Trophoblast cell (in vitro differentiated cells and primary cell): ENCODE data around the gene ATF3. TPM values are rescaled to one million over a fixed set of nuclear protein-coding genes. Genes with fewer than 3 reads are reported as not detected.

Experiments
- DNase-seq, 2 donors: peaks; one replicate each; pipeline ENCODE4 v3.0.0-alpha.2; 2016
- H2AFZ ChIP-seq: 2 replicates; pipeline ENCODE4 v1.6.1; 2013; ENCODE audit warnings: low read length, moderate library complexity, mild to moderate bottlenecking; ENCODE audit not compliant: insufficient read depth, poor library complexity
- H2AK5ac ChIP-seq: 2 replicates; pipeline ENCODE4 v1.6.1; 2013; ENCODE audit warnings: mild to moderate bottlenecking, low read length
- H2BK120ac ChIP-seq: 2 replicates; pipeline ENCODE4 v1.6.1; 2013; ENCODE audit warnings: low read length, mild to moderate bottlenecking, moderate library complexity; ENCODE audit not compliant: insufficient read depth, poor library complexity
- H2BK12ac ChIP-seq: 2 replicates; pipeline ENCODE4 v1.6.1; 2013; ENCODE audit warnings: mild to moderate bottlenecking, low read length, moderate library complexity
- H2BK5ac ChIP-seq: 2 replicates; pipeline ENCODE4 v1.6.1; 2013; ENCODE audit warnings: low read length, low read depth, moderate library complexity, mild to moderate bottlenecking; ENCODE audit not compliant: poor library complexity
- H3K14ac ChIP-seq: 2 replicates; pipeline ENCODE4 v1.6.1; 2013; ENCODE audit warnings: mild to moderate bottlenecking, low read length
- H3K18ac ChIP-seq: 2 replicates; pipeline ENCODE4 v1.6.1; 2013; ENCODE audit warnings: mild to moderate bottlenecking, low read length
- H3K23ac ChIP-seq: 2 replicates; pipeline ENCODE4 v1.6.1; 2013; ENCODE audit warnings: low read length
- H3K27ac ChIP-seq: 2 replicates; pipeline ENCODE4 v1.5.1; 2013; ENCODE audit warnings: low read depth, mild to moderate bottlenecking, inconsistent platforms, low read length, moderate library complexity
- H3K27me3 ChIP-seq: 2 replicates; pipeline ENCODE4 v1.6.1; 2013; ENCODE audit warnings: inconsistent platforms, mild to moderate bottlenecking, low read length, moderate library complexity; ENCODE audit not compliant: insufficient read depth
- H3K36me3 ChIP-seq, 2 experiments: 1 replicate in 1 of 2; 2 replicates in 1 of 2; pipeline ENCODE4 v1.6.1; 2013; ENCODE audit warnings: low read length in 2 of 2, mild to moderate bottlenecking in 2 of 2, moderate library complexity in 1 of 2; ENCODE audit not compliant: insufficient read depth in 2 of 2, control insufficient read depth in 1 of 2
- H3K4ac ChIP-seq: 2 replicates; pipeline ENCODE4 v1.6.1; 2013; ENCODE audit warnings: low read depth, mild to moderate bottlenecking, low read length, moderate library complexity
- H3K4me1 ChIP-seq, 2 experiments: 1 replicate in 1 of 2; 2 replicates in 1 of 2; pipeline ENCODE4 v1.6.1; 2013; ENCODE audit warnings: low read length in 2 of 2, mild to moderate bottlenecking in 2 of 2, moderate library complexity in 1 of 2; ENCODE audit not compliant: insufficient read depth in 2 of 2, control insufficient read depth in 1 of 2
- H3K4me2 ChIP-seq: 2 replicates; pipeline ENCODE4 v1.6.1; 2013; ENCODE audit warnings: inconsistent platforms, mild to moderate bottlenecking, low read length, moderate library complexity
- H3K4me3 ChIP-seq: 2 replicates; pipeline ENCODE4 v1.5.1; 2013; ENCODE audit warnings: mild to moderate bottlenecking, low read depth, low read length, inconsistent platforms
- H3K79me1 ChIP-seq: one replicate; pipeline ENCODE4 v1.6.1; 2013; ENCODE audit warnings: low read length
- H3K79me2 ChIP-seq: 2 replicates; pipeline ENCODE4 v1.6.1; 2013; ENCODE audit warnings: low read length, mild to moderate bottlenecking; ENCODE audit not compliant: control insufficient read depth, insufficient read depth, poor library complexity
- H3K9ac ChIP-seq: 2 replicates; pipeline ENCODE4 v1.6.1; 2013; ENCODE audit warnings: mild to moderate bottlenecking, low read length
- H3K9me3 ChIP-seq: 2 replicates; pipeline ENCODE4 v1.6.1; 2013; ENCODE audit warnings: low read depth, mild to moderate bottlenecking, control low read depth, inconsistent platforms, low read length; ENCODE audit not compliant: insufficient read depth
- H4K12ac ChIP-seq: 2 replicates; pipeline ENCODE4 v1.6.1; 2013; ENCODE audit warnings: low read depth, mild to moderate bottlenecking, low read length, moderate library complexity
- H4K8ac ChIP-seq: 2 replicates; pipeline ENCODE4 v1.6.1; 2013; ENCODE audit warnings: low read depth, mild to moderate bottlenecking, low read length, moderate library complexity
- H4K91ac ChIP-seq: one replicate; pipeline ENCODE4 v1.6.1; 2013; ENCODE audit warnings: low read depth, mild to moderate bottlenecking, low read length, moderate library complexity
- WGBS: extraction: QIAGEN DNeasy Blood & Tissue Kit; methylation state at CpG from one replicate; pipeline ENCODE4 v1.1.7; 2013; ENCODE audit warnings: missing lambda C conversion rate; ENCODE audit not compliant: insufficient read length, insufficient coverage; ENCODE audit errors: extremely low coverage; 5-methylcytosine and 5-hydroxymethylcytosine counted together
- polyA plus RNA-seq: library from polyadenylated mRNA; stranded (reverse); fragments of 200-250 nt; gene quantifications from 2 replicates; pipeline ENCODE4 v1.2.3, GENCODE V29; 2013

ATF3 gene, protein sequence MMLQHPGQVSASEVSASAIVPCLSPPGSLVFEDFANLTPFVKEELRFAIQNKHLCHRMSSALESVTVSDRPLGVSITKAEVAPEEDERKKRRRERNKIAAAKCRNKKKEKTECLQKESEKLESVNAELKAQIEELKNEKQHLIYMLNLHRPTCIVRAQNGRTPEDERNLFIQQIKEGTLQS
- 120 and 125 TPM in 2 replicates for polyA plus RNA-seq

DNA sequence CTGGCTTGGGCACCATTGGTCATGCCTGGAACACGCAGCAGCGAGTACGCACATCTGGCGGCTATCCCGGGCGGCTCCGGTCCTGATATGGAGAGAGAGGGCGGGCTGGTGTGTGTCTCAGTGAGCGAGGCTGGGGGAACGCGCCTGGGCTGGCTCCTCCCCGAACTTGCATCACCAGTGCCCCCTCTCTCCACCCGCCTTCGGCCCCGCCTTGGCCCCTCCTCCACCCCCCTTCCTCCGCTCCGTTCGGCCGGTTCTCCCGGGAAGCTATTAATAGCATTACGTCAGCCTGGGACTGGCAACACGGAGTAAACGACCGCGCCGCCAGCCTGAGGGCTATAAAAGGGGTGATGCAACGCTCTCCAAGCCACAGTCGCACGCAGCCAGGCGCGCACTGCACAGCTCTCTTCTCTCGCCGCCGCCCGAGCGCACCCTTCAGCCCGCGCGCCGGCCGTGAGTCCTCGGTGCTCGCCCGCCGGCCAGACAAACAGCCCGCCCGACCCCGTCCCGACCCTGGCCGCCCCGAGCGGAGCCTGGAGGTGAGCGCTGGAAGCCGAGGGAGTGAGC, at the start of gene ATF3:
TSS of gene ATF3 (plus strand) at position 370 of the 567 bp plus-strand sequence. CDS start 6,261 bp downstream, outside the sequence.
- H2BK12ac ChIP-seq: peak within 1 kb of the TSS; percentile 99
- peak within 1 kb of the TSS; percentile 91 for H4K12ac ChIP-seq
- peak within 1 kb of the TSS; percentile 93 for H4K8ac ChIP-seq
- peak within 1 kb of the TSS; percentile 92 for H2AK5ac ChIP-seq
- H3K18ac ChIP-seq: peak within 1 kb of the TSS; percentile 98
- peak within 1 kb of the TSS; percentile 98 for H2BK120ac ChIP-seq
- peak within 1 kb of the TSS; percentile 81 for H2AFZ ChIP-seq
- H2BK5ac ChIP-seq: peak within 1 kb of the TSS; percentile 97
- H3K23ac ChIP-seq: no peak within 1 kb of the TSS
- H3K27ac ChIP-seq: peak within 1 kb of the TSS; percentile 96
- H3K79me2 ChIP-seq: peaks cover 30% of the 10 kb centered on the region
- DNase-seq: peak; percentile 99
- peaks cover 17 to 41% of the 10 kb centered on the region in 2 experiments for H3K4me1 ChIP-seq
- no peaks in the 10 kb centered on the region for H3K36me3 ChIP-seq
- no peaks in the 10 kb centered on the region for H3K9me3 ChIP-seq
- peak within 1 kb of the TSS; percentile 99 for H4K91ac ChIP-seq
- peak within 1 kb of the TSS; percentile 91 for H3K4me3 ChIP-seq
- WGBS: no CpG with 5 or more reads among the region's 54 CpGs
- peaks cover 36% of the 10 kb centered on the region for H3K79me1 ChIP-seq
- peak within 1 kb of the TSS; percentile 98 for H3K14ac ChIP-seq
- peak within 1 kb of the TSS; percentile 83 for H3K9ac ChIP-seq
- H3K4me2 ChIP-seq: peak within 1 kb of the TSS; percentile 93
- H3K4ac ChIP-seq: peak within 1 kb of the TSS; percentile 93
- H3K27me3 ChIP-seq: no peaks in the 10 kb centered on the region

DNA sequence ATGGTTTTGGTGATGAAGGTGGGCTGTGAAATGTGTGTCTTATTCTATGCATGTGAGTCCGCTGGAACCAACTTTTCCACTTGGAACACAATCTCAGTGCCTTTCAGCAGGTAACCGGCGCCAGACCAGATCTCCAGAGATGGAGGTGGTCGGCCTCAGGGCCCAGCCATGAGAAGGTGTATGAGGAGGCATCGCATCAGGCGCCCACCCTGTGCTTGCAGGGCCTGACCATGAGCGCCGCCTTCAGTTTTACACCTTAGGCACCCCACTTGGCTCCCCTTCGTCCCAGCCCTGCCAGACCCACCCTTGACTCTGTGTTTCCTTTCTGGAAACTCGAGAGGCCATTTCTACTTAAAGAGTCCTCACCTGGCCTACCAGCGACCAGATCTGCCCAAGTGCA, 48.6 kb upstream of the ATF3 start:
- Histone ChIP-seq H3K18ac (no peak overlapping the region), H3K14ac (no peak overlapping the region), H3K4me1 (peaks cover 2 to 4% of the 10 kb centered on the region in 2 experiments), H3K27ac (no peak overlapping the region), H3K27me3 (no peaks in the 10 kb centered on the region), H4K91ac (peak overlapping the region; percentile 59), H3K9me3 (no peaks in the 10 kb centered on the region), H2BK12ac (peak overlapping the region; percentile 38), H3K4me3 (no peak overlapping the region), H3K4me2 (no peak overlapping the region), H2AK5ac (peak overlapping the region; percentile 27), H4K12ac (no peak overlapping the region), H3K23ac (no peak overlapping the region), H2BK120ac (no peak overlapping the region), H3K79me1 (peaks cover 16% of the 10 kb centered on the region), H4K8ac (no peak overlapping the region), H3K4ac (no peak overlapping the region), H2BK5ac (no peak overlapping the region), H3K79me2 (peaks cover 8% of the 10 kb centered on the region), H3K9ac (no peak overlapping the region), H3K36me3 (no peaks in the 10 kb centered on the region), H2AFZ (no peak overlapping the region)
- WGBS: no CpG with 5 or more reads among the region's 11 CpGs
- DNase-seq: no peak

DNA sequence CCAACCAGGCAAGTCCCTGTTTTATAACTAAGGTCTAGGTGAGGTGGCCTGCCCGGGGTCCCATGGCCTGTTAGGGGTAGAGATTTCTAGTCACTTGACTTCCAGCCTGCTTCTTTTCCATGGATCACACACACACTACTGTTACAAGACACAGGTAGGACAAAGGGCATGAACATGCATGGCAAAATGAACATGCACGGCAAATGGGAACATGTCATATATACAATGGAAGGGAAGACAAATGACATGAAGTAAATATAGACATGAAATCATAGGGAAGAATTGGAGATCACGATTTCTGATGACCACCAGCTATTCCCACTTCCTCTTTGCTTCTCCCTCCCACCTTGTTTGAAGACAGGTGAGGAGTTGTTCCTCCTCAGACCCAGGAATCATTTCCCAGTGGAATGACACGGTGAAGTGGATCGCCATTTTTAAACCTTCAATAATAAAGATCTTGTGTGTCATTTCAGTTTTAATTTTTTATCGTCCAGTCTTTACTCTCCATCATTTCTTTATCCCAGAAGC, 47.6 kb upstream of the ATF3 start:
- no peaks in the 10 kb centered on the region for H3K9me3 ChIP-seq
- no peak overlapping the region for H3K4me3 ChIP-seq
- no CpG with 5 or more reads among the region's 6 CpGs for WGBS
- H3K14ac ChIP-seq: no peak overlapping the region
- no peak overlapping the region for H3K9ac ChIP-seq
- H4K12ac ChIP-seq: no peak overlapping the region
- H3K79me2 ChIP-seq: peaks cover 8% of the 10 kb centered on the region
- H2BK5ac ChIP-seq: no peak overlapping the region
- no peak overlapping the region for H2BK12ac ChIP-seq
- peaks cover 20% of the 10 kb centered on the region for H3K79me1 ChIP-seq
- no peaks in the 10 kb centered on the region for H3K27me3 ChIP-seq
- H4K91ac ChIP-seq: no peak overlapping the region
- H2AK5ac ChIP-seq: no peak overlapping the region
- no peak overlapping the region for H2AFZ ChIP-seq
- no peak for DNase-seq
- H3K4ac ChIP-seq: no peak overlapping the region
- no peak overlapping the region for H3K4me2 ChIP-seq
- no peak overlapping the region for H3K18ac ChIP-seq
- no peak overlapping the region for H3K23ac ChIP-seq
- H3K27ac ChIP-seq: no peak overlapping the region
- no peak overlapping the region for H4K8ac ChIP-seq
- no peak overlapping the region for H2BK120ac ChIP-seq
- H3K4me1 ChIP-seq: peaks cover 6% of the 10 kb centered on the region in 2 experiments
- H3K36me3 ChIP-seq: no peaks in the 10 kb centered on the region

DNA sequence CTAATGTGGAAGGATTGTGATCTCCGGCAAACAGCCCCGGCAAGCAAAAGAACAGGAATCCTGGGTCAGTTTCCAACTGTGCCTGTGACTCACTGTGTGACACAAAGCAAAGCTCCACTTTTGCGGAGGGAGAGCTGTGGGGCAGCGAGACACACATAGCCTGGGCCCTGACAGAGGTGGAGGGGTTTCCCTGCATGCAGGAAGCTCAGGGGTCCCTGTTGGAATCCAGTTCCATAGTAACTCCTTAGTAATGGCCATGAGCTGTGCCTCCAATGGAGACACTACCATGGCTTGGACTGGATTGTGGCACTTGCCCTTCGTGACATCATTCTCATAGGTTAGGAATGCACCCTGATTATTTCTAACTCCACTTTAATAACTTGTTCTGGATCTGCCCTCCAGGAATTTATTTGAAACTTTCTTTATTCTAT, 47.0 kb upstream of the ATF3 start:
- Histone ChIP-seq H4K8ac (no peak overlapping the region), H2AFZ (no peak overlapping the region), H4K12ac (no peak overlapping the region), H3K14ac (no peak overlapping the region), H3K27ac (no peak overlapping the region), H3K9me3 (no peaks in the 10 kb centered on the region), H3K4me1 (peaks cover 6 to 8% of the 10 kb centered on the region in 2 experiments), H3K4me2 (no peak overlapping the region), H3K23ac (no peak overlapping the region), H2BK12ac (peak overlapping the region; percentile 23), H2AK5ac (no peak overlapping the region), H2BK5ac (no peak overlapping the region), H2BK120ac (no peak overlapping the region), H3K18ac (peak overlapping the region; percentile 6), H3K4me3 (no peak overlapping the region), H3K9ac (no peak overlapping the region), H3K79me2 (peaks cover 8% of the 10 kb centered on the region), H4K91ac (peak overlapping the region; percentile 71), H3K79me1 (peaks cover 22% of the 10 kb centered on the region), H3K27me3 (no peaks in the 10 kb centered on the region), H3K36me3 (no peaks in the 10 kb centered on the region), H3K4ac (no peak overlapping the region)
- DNase-seq: peak; percentile 58 to 78
- WGBS: no CpG with 5 or more reads among the region's 5 CpGs
